K562 (cell line): ENCODE measurements around the gene SLC6A8. TPM values are rescaled to one million over a fixed set of nuclear protein-coding genes. Genes with fewer than 3 reads are reported as not detected.

Experiments
- BHLHE40 ChIP-seq: IDR thresholded peaks from 2 replicates; pipeline ENCODE4 v1.6.1; 2011; ENCODE audit warnings: low read length, improper control_type of control experiment
- CBFA2T3 ChIP-seq: fragments of 450-650 bp; IDR thresholded peaks from 2 replicates; pipeline ENCODE4 v1.6.1; 2017
- CGGBP1 ChIP-seq: fragments of 250-450 bp; sonication (Bioruptor Pico); IDR thresholded peaks from 2 replicates; pipeline ENCODE4 v1.9.0; 2021; ENCODE audit warnings: mild to moderate bottlenecking
- DACH1 ChIP-seq: fragments of 450-650 bp; IDR thresholded peaks from 2 replicates; pipeline ENCODE4 v1.6.1; 2018; ENCODE audit not compliant: partially characterized antibody
- DPF2 ChIP-seq: fragments of 450-650 bp; IDR thresholded peaks from 2 replicates; pipeline ENCODE4 v1.6.1; 2016
- FOXK2 ChIP-seq, 2 experiments: fragments of 450-650 bp; IDR thresholded peaks in 1 of 2; conservative IDR thresholded peaks in 1 of 2; 2 replicates each; pipeline ENCODE4 v1.6.1; 2016; ENCODE audit warnings: low read depth in 2 of 2, mild to moderate bottlenecking in 1 of 2
- FUS ChIP-seq: fragments of 200-400 bp; formaldehyde crosslinking; optimal IDR thresholded peaks from 2 replicates; pipeline ENCODE3; 2017; ENCODE audit warnings: low read depth, low read length
- IFI16 ChIP-seq: fragments of 250-450 bp; sonication (Bioruptor Pico); IDR thresholded peaks from 2 replicates; pipeline ENCODE4 v2.1.2; 2022; ENCODE audit warnings: mild to moderate bottlenecking, inconsistent platforms
- KAT2B ChIP-seq: IDR thresholded peaks from one replicate; pipeline ENCODE4 v1.6.1; 2012; ENCODE audit warnings: low read depth, mild to moderate bottlenecking, control low read depth, inconsistent platforms, low read length, moderate library complexity
- NFE2 ChIP-seq: IDR thresholded peaks from 2 replicates; pipeline ENCODE4 v1.6.1; 2014; ENCODE audit warnings: antibody characterized with exemption, low read depth
- NFE2L1 ChIP-seq: fragments of 450-650 bp; IDR thresholded peaks from 2 replicates; pipeline ENCODE4 v1.6.1; 2016; ENCODE audit warnings: missing genetic modification characterization, low read depth, mild to moderate bottlenecking, missing compliant biosample characterization, moderate library complexity, borderline replicate concordance
- RBM34 ChIP-seq: fragments of 200-400 bp; formaldehyde crosslinking; IDR thresholded peaks from 2 replicates; pipeline ENCODE4 v1.6.1; 2018; ENCODE audit warnings: low read length, borderline replicate concordance; ENCODE audit not compliant: insufficient read depth
- SAFB2 ChIP-seq: fragments of 200-400 bp; formaldehyde crosslinking; IDR thresholded peaks from 2 replicates; pipeline ENCODE4 v1.6.1; 2018; ENCODE audit warnings: borderline replicate concordance, low read length, low read depth, moderate library complexity; ENCODE audit not compliant: severe bottlenecking
- TAF9B ChIP-seq: fragments of 450-650 bp; IDR thresholded peaks from 2 replicates; pipeline ENCODE4 v1.6.1; 2018; ENCODE audit warnings: mild to moderate bottlenecking; ENCODE audit not compliant: partially characterized antibody
- ZBTB49 ChIP-seq: sonication (generic); formaldehyde crosslinking; IDR thresholded peaks from 2 replicates; pipeline ENCODE4 v1.8.0; 2022; ENCODE audit warnings: missing genetic modification reagents, mild to moderate bottlenecking, borderline replicate concordance
- ZNF217 ChIP-seq: sonication (generic); formaldehyde crosslinking; IDR thresholded peaks from 2 replicates; pipeline ENCODE4 v1.8.0; 2022; ENCODE audit warnings: mild to moderate bottlenecking, missing genetic modification reagents
- ZNF354B ChIP-seq: fragments of 250-450 bp; sonication (Bioruptor Pico); IDR thresholded peaks from 2 replicates; pipeline ENCODE4 v1.4.0; 2020
- polyA plus RNA-seq, 8 experiments: library from polyadenylated mRNA; depleted of rRNA in 4 of 8; stranded (reverse) in 5 of 8; unstranded in 3 of 8; fragments of >200 nt; fragmentation: Nextera tagmentation in 2 of 8; fragmentation: Illumina TruSeq in 1 of 8; extraction: Ambion mirVana in 2 of 8; extraction: Trizol in 1 of 8; gene quantifications; 2 replicates each; pipeline versions ENCODE4 v1.2.1 to v1.2.3, GENCODE V29; 2011 to 2014; ENCODE audit warnings: inconsistent platforms in 1 of 8, missing spikeins in 1 of 8
- total RNA-seq, 7 experiments: library from RNA; depleted of rRNA in 6 of 7; stranded (reverse); fragments of >200 nt in 6 of 7; fragmentation: Illumina TruSeq in 2 of 7; extraction: Trizol in 2 of 7; gene quantifications; 2 replicates each; pipeline versions ENCODE4 v1.2.1 to v1.2.3, GENCODE V29; 2011 to 2021; ENCODE audit warnings: low replicate concordance in 1 of 7
- TF ChIP-seq, protein P1 (sequence below): sonication (generic); formaldehyde crosslinking; IDR thresholded peaks from 2 replicates; pipeline ENCODE4 v1.8.0; 2023; ENCODE audit warnings: missing genetic modification reagents, mild to moderate bottlenecking, borderline replicate concordance
- TF ChIP-seq, protein P2 (sequence below): fragments of 450-650 bp; IDR thresholded peaks from 2 replicates; pipeline ENCODE4 v1.6.1; 2016; ENCODE audit warnings: missing biosample characterization, missing genetic modification characterization

Gene SLC6A8
- total and polyA plus RNA-seq, 9 of the 15 experiments (the other 6 are each of a cell fraction or from before 2014, with no cell fraction given): 0.68 to 144 (median 34.3) TPM

- TF ChIP-seq, protein P1, sequence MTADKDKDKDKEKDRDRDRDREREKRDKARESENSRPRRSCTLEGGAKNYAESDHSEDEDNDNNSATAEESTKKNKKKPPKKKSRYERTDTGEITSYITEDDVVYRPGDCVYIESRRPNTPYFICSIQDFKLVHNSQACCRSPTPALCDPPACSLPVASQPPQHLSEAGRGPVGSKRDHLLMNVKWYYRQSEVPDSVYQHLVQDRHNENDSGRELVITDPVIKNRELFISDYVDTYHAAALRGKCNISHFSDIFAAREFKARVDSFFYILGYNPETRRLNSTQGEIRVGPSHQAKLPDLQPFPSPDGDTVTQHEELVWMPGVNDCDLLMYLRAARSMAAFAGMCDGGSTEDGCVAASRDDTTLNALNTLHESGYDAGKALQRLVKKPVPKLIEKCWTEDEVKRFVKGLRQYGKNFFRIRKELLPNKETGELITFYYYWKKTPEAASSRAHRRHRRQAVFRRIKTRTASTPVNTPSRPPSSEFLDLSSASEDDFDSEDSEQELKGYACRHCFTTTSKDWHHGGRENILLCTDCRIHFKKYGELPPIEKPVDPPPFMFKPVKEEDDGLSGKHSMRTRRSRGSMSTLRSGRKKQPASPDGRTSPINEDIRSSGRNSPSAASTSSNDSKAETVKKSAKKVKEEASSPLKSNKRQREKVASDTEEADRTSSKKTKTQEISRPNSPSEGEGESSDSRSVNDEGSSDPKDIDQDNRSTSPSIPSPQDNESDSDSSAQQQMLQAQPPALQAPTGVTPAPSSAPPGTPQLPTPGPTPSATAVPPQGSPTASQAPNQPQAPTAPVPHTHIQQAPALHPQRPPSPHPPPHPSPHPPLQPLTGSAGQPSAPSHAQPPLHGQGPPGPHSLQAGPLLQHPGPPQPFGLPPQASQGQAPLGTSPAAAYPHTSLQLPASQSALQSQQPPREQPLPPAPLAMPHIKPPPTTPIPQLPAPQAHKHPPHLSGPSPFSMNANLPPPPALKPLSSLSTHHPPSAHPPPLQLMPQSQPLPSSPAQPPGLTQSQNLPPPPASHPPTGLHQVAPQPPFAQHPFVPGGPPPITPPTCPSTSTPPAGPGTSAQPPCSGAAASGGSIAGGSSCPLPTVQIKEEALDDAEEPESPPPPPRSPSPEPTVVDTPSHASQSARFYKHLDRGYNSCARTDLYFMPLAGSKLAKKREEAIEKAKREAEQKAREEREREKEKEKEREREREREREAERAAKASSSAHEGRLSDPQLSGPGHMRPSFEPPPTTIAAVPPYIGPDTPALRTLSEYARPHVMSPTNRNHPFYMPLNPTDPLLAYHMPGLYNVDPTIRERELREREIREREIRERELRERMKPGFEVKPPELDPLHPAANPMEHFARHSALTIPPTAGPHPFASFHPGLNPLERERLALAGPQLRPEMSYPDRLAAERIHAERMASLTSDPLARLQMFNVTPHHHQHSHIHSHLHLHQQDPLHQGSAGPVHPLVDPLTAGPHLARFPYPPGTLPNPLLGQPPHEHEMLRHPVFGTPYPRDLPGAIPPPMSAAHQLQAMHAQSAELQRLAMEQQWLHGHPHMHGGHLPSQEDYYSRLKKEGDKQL (CRISPR knock-in tag): no peak
- TF ChIP-seq ZNF354B: no peak
- TF ChIP-seq NFE2: peak; percentile 66
- TF ChIP-seq FOXK2 (conservative IDR thresholded peaks at IDR 0.05 in 1 of 2, IDR thresholded peaks at IDR 0.05 in 1 of 2; ENCODE audit: low read depth in 2 of 2): no peak
- no peak for TF ChIP-seq SAFB2
- no peak for TF ChIP-seq TAF9B
- TF ChIP-seq DPF2: peak; percentile 66
- TF ChIP-seq NFE2L1 (tag): no peak
- TF ChIP-seq BHLHE40: peak; percentile 95
- no peak for TF ChIP-seq DACH1
- TF ChIP-seq, protein P2, sequence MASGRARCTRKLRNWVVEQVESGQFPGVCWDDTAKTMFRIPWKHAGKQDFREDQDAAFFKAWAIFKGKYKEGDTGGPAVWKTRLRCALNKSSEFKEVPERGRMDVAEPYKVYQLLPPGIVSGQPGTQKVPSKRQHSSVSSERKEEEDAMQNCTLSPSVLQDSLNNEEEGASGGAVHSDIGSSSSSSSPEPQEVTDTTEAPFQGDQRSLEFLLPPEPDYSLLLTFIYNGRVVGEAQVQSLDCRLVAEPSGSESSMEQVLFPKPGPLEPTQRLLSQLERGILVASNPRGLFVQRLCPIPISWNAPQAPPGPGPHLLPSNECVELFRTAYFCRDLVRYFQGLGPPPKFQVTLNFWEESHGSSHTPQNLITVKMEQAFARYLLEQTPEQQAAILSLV (tag): no peak
- TF ChIP-seq CGGBP1 (CRISPR knock-in tag): no peak
- TF ChIP-seq CBFA2T3: 0 out of 2 replicates have a peak, but pooled peaks have one; percentile 29
- TF ChIP-seq ZBTB49 (CRISPR knock-in tag): no peak
- TF ChIP-seq KAT2B: no peak
- TF ChIP-seq FUS: no peak
- no peak for TF ChIP-seq ZNF217
- TF ChIP-seq IFI16 (CRISPR knock-in tag): no peak
- TF ChIP-seq RBM34: no peak
Measured at GRCh38 chrX:153726286-153727122, 38.8 kb downstream of the SLC6A8 start (continued).
